ENCODE data around the gene DEFB112.

DNA sequence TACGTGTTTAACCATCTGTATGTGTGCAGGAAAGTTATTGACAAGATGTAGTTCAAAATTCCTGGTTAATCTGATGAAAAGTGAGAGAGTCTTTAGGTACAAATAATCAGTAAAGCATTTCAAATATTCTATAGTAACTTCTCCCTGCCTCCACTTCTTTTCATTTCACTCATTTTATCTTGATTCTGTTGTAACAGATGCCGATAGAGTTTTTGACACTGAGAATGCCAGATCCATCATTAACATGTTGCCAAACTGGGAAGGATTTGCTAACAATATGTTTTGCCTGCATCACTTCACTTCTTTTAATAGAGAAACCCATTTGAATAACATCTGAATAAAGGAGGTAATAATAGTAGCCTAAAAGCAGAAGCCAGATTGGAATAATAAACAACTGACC is 20.4 kb upstream of the DEFB112 start:
- TF ChIP-seq, protein P1, sequence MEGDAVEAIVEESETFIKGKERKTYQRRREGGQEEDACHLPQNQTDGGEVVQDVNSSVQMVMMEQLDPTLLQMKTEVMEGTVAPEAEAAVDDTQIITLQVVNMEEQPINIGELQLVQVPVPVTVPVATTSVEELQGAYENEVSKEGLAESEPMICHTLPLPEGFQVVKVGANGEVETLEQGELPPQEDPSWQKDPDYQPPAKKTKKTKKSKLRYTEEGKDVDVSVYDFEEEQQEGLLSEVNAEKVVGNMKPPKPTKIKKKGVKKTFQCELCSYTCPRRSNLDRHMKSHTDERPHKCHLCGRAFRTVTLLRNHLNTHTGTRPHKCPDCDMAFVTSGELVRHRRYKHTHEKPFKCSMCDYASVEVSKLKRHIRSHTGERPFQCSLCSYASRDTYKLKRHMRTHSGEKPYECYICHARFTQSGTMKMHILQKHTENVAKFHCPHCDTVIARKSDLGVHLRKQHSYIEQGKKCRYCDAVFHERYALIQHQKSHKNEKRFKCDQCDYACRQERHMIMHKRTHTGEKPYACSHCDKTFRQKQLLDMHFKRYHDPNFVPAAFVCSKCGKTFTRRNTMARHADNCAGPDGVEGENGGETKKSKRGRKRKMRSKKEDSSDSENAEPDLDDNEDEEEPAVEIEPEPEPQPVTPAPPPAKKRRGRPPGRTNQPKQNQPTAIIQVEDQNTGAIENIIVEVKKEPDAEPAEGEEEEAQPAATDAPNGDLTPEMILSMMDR (IDR thresholded peaks at IDR 0.05; ENCODE audit: low read depth, low read length): no peak
- no peak for TF ChIP-seq POLR2A (IDR thresholded peaks at IDR 0.05; ENCODE audit: extremely low read depth, insufficient read length)
- TF ChIP-seq, protein P2, sequence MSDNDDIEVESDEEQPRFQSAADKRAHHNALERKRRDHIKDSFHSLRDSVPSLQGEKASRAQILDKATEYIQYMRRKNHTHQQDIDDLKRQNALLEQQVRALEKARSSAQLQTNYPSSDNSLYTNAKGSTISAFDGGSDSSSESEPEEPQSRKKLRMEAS (IDR thresholded peaks at IDR 0.05; ENCODE audit: low read depth, low read length): no peak
